ENCODE measurements around the gene APOA4. TPM values are rescaled to one million over a fixed set of nuclear protein-coding genes. Genes with fewer than 3 reads are reported as not detected.

APOA4 gene
- total RNA-seq (0.86 and 2.1 TPM in 2 replicates), polyA plus RNA-seq (0.57 and 2.1 TPM in 2 replicates)

DNA sequence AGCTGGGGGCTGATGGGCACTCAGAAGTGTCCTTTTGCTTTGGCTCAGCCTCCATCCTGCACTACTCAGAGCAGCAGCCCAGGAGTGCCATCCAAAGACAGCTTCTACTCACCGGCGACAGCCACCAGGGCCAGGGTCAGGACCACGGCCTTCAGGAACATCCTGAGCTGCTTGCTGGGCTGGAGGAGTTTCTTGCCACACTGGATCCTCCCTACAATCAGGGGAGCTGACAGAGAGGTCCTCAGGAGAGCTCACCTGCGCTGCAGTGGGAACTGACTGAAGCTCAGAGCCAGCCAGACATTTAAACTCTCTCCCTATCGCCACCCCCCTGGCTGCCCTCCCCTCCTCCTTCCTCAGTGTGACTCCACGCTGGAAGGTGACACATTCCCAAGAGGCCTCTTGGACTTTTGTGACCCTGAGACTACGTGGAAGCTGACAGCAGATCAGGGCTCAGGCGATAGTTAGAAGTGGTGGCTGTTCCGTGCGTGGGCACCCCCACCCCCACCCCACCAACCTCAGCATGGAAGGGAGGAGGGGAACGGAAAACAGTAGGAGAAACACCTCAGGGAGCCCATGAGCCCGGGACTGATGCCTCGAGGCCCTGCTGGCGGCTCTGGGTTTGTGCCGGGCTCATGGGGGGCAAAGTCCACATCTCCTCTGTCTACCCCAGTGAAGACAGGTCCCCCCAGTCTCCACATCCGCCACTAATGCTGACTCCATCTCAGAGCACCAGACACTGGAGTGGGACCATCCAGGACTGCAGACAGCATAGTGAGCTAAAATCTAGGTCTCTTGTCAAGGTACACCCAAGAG is at the start of gene APOA4:
Gene APOA4, minus strand, starts transcription at position 274 of the 813 bp plus-strand sequence. Its CDS starts 113 bp downstream, at position 161.
- H3K4me3 ChIP-seq, result no peak within 1 kb of the TSS
- no peaks in the 10 kb centered on the region for H3K36me3 ChIP-seq
- peak within 1 kb of the TSS; percentile 10 for H3K27ac ChIP-seq
- H3K4me1 ChIP-seq (ENCODE audit: low read depth), result peaks cover 22% of the 10 kb centered on the region
- TF ChIP-seq, protein P1, sequence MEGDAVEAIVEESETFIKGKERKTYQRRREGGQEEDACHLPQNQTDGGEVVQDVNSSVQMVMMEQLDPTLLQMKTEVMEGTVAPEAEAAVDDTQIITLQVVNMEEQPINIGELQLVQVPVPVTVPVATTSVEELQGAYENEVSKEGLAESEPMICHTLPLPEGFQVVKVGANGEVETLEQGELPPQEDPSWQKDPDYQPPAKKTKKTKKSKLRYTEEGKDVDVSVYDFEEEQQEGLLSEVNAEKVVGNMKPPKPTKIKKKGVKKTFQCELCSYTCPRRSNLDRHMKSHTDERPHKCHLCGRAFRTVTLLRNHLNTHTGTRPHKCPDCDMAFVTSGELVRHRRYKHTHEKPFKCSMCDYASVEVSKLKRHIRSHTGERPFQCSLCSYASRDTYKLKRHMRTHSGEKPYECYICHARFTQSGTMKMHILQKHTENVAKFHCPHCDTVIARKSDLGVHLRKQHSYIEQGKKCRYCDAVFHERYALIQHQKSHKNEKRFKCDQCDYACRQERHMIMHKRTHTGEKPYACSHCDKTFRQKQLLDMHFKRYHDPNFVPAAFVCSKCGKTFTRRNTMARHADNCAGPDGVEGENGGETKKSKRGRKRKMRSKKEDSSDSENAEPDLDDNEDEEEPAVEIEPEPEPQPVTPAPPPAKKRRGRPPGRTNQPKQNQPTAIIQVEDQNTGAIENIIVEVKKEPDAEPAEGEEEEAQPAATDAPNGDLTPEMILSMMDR (IDR thresholded peaks at IDR 0.05; ENCODE audit: low read depth, low read length), result no peak
- DNase-seq (ENCODE audit: low read depth in 1 of 2, low spot score in 1 of 2), result peak in 1 of 2 donors; percentile 45
- H3K9me3 ChIP-seq (ENCODE audit: low read depth), result no peaks in the 10 kb centered on the region
- H3K27me3 ChIP-seq, result no peaks in the 10 kb centered on the region

- H3K4me3 ChIP-seq, result no peak overlapping the region
- DNase-seq (ENCODE audit: low read depth in 1 of 2, low spot score in 1 of 2), result peak in 1 of 2 donors; percentile 72
- H3K9me3 ChIP-seq (ENCODE audit: low read depth), result no peaks in the 10 kb centered on the region
- no peak overlapping the region for H3K27ac ChIP-seq
- TF ChIP-seq, protein P1 (IDR thresholded peaks at IDR 0.05; ENCODE audit: low read depth, low read length), result no peak
- H3K27me3 ChIP-seq, result no peaks in the 10 kb centered on the region
- peaks cover 46% of the 10 kb centered on the region for H3K36me3 ChIP-seq
- H3K4me1 ChIP-seq (ENCODE audit: low read depth), result peaks cover 10% of the 10 kb centered on the region
These were observed 48.1 kb upstream of the APOA4 start for GRCh38 chr11:116871248-116871647.

DNA sequence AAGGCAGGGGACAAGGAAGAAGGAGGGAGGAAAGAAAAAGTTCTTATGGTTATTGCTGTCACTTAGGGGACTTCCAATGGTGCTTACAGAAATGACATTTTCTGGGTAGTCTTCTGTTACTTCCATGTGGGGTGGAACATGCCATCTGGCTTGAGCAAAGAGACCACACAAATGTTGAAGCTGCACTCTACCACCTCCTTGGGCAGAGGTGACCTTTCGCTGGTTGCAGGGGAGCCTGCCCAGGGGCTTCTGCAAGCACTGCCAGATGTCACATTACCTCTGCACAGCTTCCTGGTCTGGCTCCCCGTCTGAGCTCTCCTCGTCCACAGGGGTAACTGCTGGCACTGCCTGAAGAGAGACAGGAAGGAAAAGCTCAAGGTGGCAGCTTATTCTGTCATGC is 47.0 kb upstream of the APOA4 start:
- Histone ChIP-seq H3K27ac (no peak overlapping the region), H3K4me3 (no peak overlapping the region), H3K9me3 (ENCODE audit: low read depth) (no peaks in the 10 kb centered on the region), H3K36me3 (peaks cover 54% of the 10 kb centered on the region), H3K27me3 (no peaks in the 10 kb centered on the region), H3K4me1 (ENCODE audit: low read depth) (peaks cover 10% of the 10 kb centered on the region)
- TF ChIP-seq, protein P1 (IDR thresholded peaks at IDR 0.05; ENCODE audit: low read depth, low read length), result no peak
- no peak for DNase-seq (ENCODE audit: low read depth in 1 of 2, low spot score in 1 of 2)

GRCh38 chr11:116869610-116870009 is 46.5 kb upstream of the APOA4 start:
- H3K27ac ChIP-seq, result no peak overlapping the region
- DNase-seq (ENCODE audit: low read depth in 1 of 2, low spot score in 1 of 2), result no peak
- H3K4me1 ChIP-seq (ENCODE audit: low read depth), result peaks cover 8% of the 10 kb centered on the region
- peaks cover 57% of the 10 kb centered on the region for H3K36me3 ChIP-seq
- no peak overlapping the region for H3K4me3 ChIP-seq
- no peaks in the 10 kb centered on the region for H3K27me3 ChIP-seq
- TF ChIP-seq, protein P1 (IDR thresholded peaks at IDR 0.05; ENCODE audit: low read depth, low read length), result no peak
- no peaks in the 10 kb centered on the region for H3K9me3 ChIP-seq (ENCODE audit: low read depth)

DNA sequence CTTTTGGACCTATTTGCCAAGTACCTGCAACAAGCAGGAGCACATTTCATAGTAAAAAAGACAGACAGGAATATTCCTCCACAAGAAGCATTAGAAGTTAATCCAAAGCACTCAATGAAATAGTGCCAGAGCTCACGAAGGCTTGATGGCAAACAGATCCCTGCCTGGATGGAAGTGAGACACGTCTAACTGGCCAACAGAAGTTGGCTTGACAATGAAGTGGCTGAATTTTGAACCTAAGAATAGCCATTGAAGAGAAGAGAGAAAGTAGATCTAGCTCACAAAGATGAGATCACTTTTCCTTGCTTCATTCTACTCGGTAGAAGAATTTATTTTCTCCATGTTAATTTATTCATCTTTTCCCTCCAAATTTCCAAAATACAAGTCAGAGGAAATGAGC is 45.0 kb upstream of the APOA4 start:
- Histone ChIP-seq H3K27me3 (no peaks in the 10 kb centered on the region), H3K36me3 (peaks cover 62% of the 10 kb centered on the region), H3K4me3 (no peak overlapping the region), H3K27ac (peak overlapping the region; percentile 7), H3K9me3 (ENCODE audit: low read depth) (no peaks in the 10 kb centered on the region), H3K4me1 (ENCODE audit: low read depth) (no peaks in the 10 kb centered on the region)
- DNase-seq (ENCODE audit: low read depth in 1 of 2, low spot score in 1 of 2), result no peak
- TF ChIP-seq, protein P1 (IDR thresholded peaks at IDR 0.05; ENCODE audit: low read depth, low read length), result no peak
